H1 (cell line): ENCODE results near the gene ZNF785. TPM values are rescaled to one million over a fixed set of nuclear protein-coding genes. Genes with fewer than 3 reads are reported as not detected.

Experiments
- HDAC6 ChIP-seq: IDR thresholded peaks from one replicate; pipeline ENCODE4 v1.7.1; 2012; ENCODE audit warnings: low read depth, mild to moderate bottlenecking, inconsistent platforms, low read length, moderate library complexity
- PHF8 ChIP-seq: fragments of 200-600 bp; sonication (generic); conservative IDR thresholded peaks from 2 replicates; pipeline ENCODE4 v1.7.1; 2012; ENCODE audit warnings: low read depth, mild to moderate bottlenecking, inconsistent platforms, low read length, moderate library complexity
- POLR2A ChIP-seq, 2 experiments: IDR thresholded peaks; 1 replicate in 1 of 2; 2 replicates in 1 of 2; pipeline ENCODE4 v1.6.1; 2011; ENCODE audit warnings: low read depth in 2 of 2, low read length in 2 of 2, mild to moderate bottlenecking in 2 of 2; ENCODE audit errors: control extremely low read depth in 1 of 2
- POLR2AphosphoS5 ChIP-seq: IDR thresholded peaks from 2 replicates; pipeline ENCODE4 v1.6.1; 2011; ENCODE audit warnings: low read depth, low read length
- RBBP5 ChIP-seq: IDR thresholded peaks from 2 replicates; pipeline ENCODE4 v1.7.1; 2012; ENCODE audit warnings: low read depth, mild to moderate bottlenecking, inconsistent platforms, low read length, moderate library complexity, borderline replicate concordance
- RFX5 ChIP-seq: IDR thresholded peaks from 2 replicates; pipeline ENCODE4 v1.6.1; 2011; ENCODE audit warnings: low read depth, low read length, improper control_type of control experiment, borderline replicate concordance
- RNF2 ChIP-seq: fragments of 200-900, 300-1000 bp; sonication (generic); IDR thresholded peaks from 2 replicates; pipeline ENCODE4 v1.7.1; 2016; ENCODE audit warnings: borderline replicate concordance, low read depth, mild to moderate bottlenecking, antibody characterized with exemption, low read length; ENCODE audit not compliant: poor library complexity, severe bottlenecking; ENCODE audit errors: missing control alignments
- SAP30 ChIP-seq: fragments of 300-600 bp; sonication (generic); IDR thresholded peaks from 2 replicates; pipeline ENCODE4 v1.7.1; 2012; ENCODE audit warnings: low read length, moderate library complexity, mild to moderate bottlenecking, inconsistent platforms; ENCODE audit not compliant: insufficient read depth, insufficient replicate concordance
- SP1 ChIP-seq: IDR thresholded peaks from 2 replicates; pipeline ENCODE4 v1.6.1; 2011; ENCODE audit warnings: low read depth, low read length
- TAF1 ChIP-seq: IDR thresholded peaks from 2 replicates; pipeline ENCODE4 v1.6.1; 2011; ENCODE audit warnings: mild to moderate bottlenecking, low read depth, low read length
- polyA plus RNA-seq, 7 experiments: library from polyadenylated mRNA; depleted of rRNA in 3 of 7; stranded (reverse) in 5 of 7; unstranded in 2 of 7; fragments of >200 nt in 5 of 7; fragments of 200-250 nt in 2 of 7; gene quantifications; 1 replicate in 5 of 7; 2 replicates in 1 of 7; 4 replicates in 1 of 7; pipeline versions ENCODE4 v1.2.1 to v1.2.3, GENCODE V29; 2011 to 2013; ENCODE audit warnings: missing spikeins in 2 of 7, mixed read lengths in 2 of 7
- total RNA-seq: library from RNA; stranded (reverse); fragmentation: NEBNext Ultra II Directional; extraction: Animal tissue kit (Norgen Biotek cat#: 25700); gene quantifications from 2 replicates; pipeline ENCODE4 v1.2.1, GENCODE V29; 2021

ZNF785 gene
- total and polyA plus RNA-seq, 2 of the 8 experiments (the other 6 are each of a cell fraction or from before 2014, with no cell fraction given): 8.6 to 12.9 TPM

GRCh38 chr16:30585022-30585399 is 486 bp downstream of the ZNF785 start (continued):
- TF ChIP-seq RNF2: no peak
- no peak for TF ChIP-seq RFX5
- no peak for TF ChIP-seq SAP30
- TF ChIP-seq POLR2A (IDR thresholded peaks at IDR 0.05; ENCODE audit: control extremely low read depth in 1 of 2, low read depth in 2 of 2, low read length in 2 of 2): peak in 1 of 2 experiments; percentile 65; a peak in 1 of 3 replicates
- TF ChIP-seq PHF8: no peak
- TF ChIP-seq RBBP5: no peak
- TF ChIP-seq TAF1: peak; percentile 34; the same call in 1 of the 2 replicates
- 0 out of 2 replicates have a peak, but pooled peaks have one; percentile 41 for TF ChIP-seq POLR2AphosphoS5
- no peak for TF ChIP-seq SP1
- TF ChIP-seq HDAC6: no peak
